Neuronal stem cell (in vitro differentiated cells): Measurements from ENCODE around the gene TIRAP. TPM values are rescaled to one million over a fixed set of nuclear protein-coding genes. Genes with fewer than 3 reads are reported as not detected.

Source experiments
- small RNA-seq: library from polyadenylated mRNA; stranded (forward); fragments of <200 nt; extraction: miRNeasy Mini kit (QIAGEN cat#:217004); gene quantifications from one replicate; pipeline ENCODE3, GENCODE V24; 2013; ENCODE audit not compliant: insufficient read depth

Gene TIRAP

Small RNA genes lying within 50 kb of the gene (small RNA-seq; reads per million reads assigned to genes)
- not detected for gene RN7SL351P
